Kidney tubule cell (primary cell): ENCODE measurements around the gene LRRC36.
A peak's percentile ranks its signal among the peaks of the same experiment; 100 is the strongest.

Experiments
- DNase-seq: peaks from one replicate; pipeline ENCODE4 v3.0.0-alpha.2; 2018; ENCODE audit warnings: low spot score

LRRC36 gene, protein sequence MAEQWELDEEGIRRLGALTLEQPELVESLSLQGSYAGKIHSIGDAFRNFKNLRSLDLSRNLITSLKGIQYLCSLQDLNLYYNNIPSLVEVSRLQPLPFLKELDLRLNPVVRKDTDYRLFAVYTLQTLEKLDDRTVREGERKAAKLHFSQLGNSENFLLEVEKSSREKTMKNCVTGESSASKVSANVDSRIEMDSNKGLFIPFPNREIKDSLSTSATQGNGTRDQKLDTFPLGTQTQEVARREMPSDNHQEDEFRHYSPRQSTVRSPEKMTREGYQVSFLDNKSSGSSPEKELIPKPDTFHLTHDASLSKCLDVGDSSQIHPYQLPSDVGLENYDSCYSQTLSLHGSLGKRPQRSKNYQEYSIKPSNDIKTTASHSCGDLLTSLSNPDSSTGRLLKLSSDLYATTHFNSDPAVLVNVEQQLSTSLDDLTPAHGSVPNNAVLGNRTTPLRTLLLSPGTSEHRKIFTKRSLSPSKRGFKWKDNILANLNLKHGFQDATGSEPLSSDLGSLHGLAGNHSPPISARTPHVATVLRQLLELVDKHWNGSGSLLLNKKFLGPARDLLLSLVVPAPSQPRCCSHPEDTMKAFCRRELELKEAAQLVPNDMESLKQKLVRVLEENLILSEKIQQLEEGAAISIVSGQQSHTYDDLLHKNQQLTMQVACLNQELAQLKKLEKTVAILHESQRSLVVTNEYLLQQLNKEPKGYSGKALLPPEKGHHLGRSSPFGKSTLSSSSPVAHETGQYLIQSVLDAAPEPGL

DNA sequence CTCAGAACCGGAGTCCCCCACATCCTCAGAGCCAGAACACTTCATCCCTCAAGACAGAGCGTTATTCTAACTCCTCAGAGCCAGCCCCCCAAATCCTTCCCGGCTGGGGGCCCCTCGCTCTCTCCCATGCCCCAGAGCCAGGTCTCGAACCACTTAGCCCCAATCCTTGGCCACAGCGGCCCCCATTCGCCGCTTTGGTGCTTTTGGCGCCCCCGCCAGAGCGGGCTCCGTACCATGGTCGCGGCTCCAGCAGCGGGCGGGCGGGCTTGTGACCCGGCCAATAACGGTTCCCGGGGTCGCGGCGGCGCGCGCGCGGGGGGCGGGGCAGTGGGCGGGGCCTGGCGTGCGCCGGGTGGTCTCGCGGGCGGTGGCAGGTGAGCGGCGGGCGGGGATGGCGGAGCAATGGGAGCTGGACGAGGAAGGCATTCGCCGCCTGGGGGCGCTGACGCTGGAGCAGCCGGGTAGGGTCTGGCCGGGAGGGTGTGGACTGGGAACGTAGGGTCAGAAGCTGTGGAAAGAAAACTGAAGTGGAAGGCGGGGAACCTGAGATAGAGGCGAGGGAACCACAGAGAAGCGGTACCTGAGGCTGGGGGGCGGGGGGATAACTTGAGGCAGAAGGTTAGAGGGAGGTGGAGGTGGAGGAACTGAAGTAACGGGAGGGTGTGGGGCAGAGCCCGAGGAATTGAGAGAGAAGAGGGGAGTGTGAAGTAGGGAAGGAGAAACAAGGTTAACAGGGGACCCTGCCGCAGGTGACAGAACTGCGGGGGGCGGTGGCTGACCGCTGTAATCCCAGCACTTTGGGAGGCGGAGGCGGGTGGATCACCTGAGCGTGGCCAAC lies at the start of gene LRRC36, which contains the start of gene KCTD19:
Gene LRRC36 (plus strand): TSS at position 344 of the 838 bp plus-strand sequence. CDS start 48 bp downstream, at position 392.
Gene KCTD19 (minus strand): TSS at position 270 of the 838 bp plus-strand sequence. CDS start 34 bp downstream, at position 236.
- peak; percentile 74 for DNase-seq

DNA sequence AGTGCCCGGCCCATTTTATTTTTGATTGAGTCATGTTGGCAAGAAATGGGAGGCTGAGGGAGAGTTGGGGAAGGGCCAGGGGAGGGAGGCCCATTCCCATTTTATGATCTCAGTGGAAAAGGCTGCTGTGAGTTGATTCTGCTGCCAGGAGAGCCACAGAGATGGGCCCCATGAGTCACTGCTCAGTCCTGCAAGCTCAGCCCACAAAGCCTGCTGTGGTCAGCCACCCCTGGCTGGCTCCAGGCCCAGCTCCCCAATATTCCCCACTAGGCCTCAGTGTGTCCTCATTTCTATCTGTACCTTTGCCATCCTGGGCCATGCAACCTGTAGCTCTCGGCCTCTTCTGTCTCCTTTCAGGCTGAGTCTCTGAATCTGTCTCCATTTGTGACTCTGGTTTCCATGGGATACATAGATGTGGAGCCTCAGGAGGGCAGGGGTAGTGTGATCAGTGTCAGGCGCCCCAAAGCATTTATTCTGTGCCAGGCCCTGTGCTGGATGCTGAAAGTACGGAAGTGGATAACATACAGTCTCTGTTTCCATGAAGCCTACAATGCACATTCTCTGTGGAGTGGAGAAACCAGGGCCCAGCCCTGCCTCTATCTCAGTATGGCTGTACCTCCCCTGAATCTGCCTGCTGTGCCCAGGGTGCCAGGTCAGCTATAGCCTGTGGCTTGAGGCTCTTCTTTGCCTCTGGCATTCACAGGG lies 49.2 kb upstream of the LRRC36 start:
- peak; percentile 99 for DNase-seq

GRCh38 chr16:67277999-67278772 lies 48.4 kb upstream of the LRRC36 start:
- peak; percentile 81 for DNase-seq

GRCh38 chr16:67278773-67279295 lies 47.8 kb upstream of the LRRC36 start:
- peak; percentile 16 for DNase-seq

- peak; percentile 76 for DNase-seq
These were observed 47.1 kb upstream of the LRRC36 start, which contains the start of gene PLEKHG4 for GRCh38 chr16:67279296-67280089. TSS of gene PLEKHG4 (plus strand) at chr16:67279532. CDS start at chr16:67280045, 513 bp downstream.

GRCh38 chr16:67280090-67281015 lies 46.3 kb upstream of the LRRC36 start:
- no peak for DNase-seq

- DNase-seq = no peak
These were observed 44.8 kb upstream of the LRRC36 start for GRCh38 chr16:67281536-67282446.

- DNase-seq = no peak
These were observed 44.2 kb upstream of the LRRC36 start for GRCh38 chr16:67282447-67282805.

- DNase-seq = peak; percentile 69
These were observed 43.4 kb upstream of the LRRC36 start for GRCh38 chr16:67283039-67283825.

DNA sequence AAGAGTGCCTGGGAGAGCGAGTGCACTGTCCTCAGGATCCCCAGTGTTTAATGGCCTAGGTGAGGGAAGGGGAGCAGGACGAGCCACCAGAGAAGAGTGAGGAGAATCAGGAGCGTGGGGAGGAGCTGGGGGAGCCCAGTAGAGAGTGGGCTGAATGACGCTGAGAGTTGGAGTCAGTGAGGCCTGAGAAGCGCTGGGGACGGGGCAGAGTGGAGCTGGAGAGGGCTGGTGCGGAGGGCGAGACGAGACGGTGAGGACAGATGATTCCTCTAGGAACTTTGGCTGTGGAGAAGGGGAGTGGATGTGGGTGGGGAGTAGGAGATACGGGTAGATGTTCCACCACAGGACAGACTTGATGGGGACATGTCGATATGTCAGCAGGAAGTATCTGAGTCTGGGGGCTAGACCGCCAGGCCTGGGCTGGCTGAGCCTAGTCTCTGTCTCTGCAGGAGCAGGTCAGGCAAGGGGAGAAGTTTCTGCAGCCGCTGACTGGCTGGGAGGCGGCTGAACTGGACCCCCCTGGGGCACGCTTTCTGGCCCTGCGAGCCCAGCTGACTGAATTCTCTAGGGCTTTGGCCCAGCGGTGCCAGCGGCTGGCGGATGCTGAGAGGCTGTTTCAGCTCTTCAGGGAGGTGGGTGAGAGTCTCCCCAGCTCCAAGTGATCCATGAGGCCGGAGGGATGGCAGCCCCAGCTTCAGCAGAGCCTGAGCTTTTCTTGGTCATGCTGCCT lies 42.6 kb upstream of the LRRC36 start:
- DNase-seq = no peak

DNA sequence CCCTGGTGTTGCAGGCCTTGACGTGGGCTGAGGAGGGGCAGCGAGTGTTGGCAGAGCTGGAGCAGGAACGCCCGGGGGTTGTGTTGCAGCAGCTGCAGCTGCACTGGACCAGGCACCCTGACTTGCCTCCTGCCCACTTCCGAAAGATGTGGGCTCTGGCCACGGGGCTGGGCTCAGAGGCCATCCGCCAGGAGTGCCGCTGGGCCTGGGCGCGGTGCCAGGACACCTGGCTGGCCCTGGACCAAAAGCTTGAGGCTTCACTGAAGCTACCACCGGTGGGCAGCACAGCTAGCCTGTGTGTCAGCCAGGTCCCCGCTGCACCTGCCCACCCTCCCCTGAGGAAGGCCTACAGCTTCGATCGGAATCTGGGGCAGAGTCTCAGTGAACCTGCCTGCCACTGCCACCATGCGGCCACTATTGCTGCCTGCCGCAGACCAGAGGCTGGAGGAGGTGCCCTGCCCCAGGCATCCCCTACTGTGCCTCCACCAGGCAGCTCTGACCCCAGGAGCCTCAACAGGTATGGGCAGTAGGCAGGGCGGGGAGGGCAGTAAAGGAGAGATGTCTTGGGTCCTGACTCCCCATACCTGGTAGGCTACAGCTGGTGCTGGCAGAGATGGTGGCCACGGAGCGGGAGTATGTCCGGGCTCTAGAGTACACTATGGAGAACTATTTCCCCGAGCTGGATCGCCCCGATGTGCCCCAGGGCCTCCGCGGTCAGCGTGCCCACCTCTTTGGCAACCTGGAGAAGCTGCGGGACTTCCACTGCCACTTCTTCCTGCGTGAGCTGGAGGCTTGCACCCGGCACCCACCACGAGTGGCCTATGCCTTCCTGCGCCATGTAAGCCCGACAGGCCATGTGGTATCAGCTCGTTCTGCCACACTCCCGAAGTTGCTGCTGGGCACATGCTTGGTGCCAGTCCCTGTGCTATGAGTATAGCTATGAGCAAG lies 41.6 kb upstream of the LRRC36 start:
- DNase-seq = peak; percentile 77

DNA sequence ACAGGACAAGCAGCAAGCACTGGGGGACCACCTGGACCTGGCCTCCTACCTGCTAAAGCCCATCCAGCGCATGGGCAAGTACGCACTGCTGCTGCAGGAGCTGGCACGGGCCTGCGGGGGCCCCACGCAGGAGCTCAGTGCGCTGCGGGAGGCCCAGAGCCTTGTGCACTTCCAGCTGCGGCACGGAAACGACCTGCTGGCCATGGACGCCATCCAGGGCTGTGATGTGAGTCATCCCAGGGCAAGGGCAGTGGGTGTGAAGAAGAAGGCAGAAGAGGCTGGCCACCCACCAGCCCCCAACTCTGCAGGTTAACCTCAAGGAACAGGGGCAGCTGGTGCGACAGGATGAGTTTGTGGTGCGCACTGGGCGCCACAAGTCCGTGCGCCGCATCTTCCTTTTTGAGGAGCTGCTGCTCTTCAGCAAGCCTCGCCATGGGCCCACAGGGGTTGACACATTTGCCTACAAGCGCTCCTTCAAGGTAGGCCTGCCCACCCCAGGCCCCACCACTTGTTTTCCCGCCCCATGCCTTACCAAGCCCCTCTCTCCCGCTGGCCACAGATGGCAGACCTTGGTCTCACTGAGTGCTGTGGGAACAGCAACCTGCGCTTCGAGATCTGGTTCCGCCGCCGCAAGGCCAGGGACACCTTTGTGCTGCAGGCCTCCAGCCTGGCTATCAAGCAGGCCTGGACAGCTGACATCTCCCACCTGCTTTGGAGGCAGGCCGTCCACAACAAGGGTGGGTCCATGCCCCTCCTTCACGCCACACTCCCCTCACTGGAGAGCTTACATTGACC lies 40.0 kb upstream of the LRRC36 start:
- no peak for DNase-seq

- DNase-seq = no peak
These were observed 38.7 kb upstream of the LRRC36 start for GRCh38 chr16:67287960-67288359.

DNA sequence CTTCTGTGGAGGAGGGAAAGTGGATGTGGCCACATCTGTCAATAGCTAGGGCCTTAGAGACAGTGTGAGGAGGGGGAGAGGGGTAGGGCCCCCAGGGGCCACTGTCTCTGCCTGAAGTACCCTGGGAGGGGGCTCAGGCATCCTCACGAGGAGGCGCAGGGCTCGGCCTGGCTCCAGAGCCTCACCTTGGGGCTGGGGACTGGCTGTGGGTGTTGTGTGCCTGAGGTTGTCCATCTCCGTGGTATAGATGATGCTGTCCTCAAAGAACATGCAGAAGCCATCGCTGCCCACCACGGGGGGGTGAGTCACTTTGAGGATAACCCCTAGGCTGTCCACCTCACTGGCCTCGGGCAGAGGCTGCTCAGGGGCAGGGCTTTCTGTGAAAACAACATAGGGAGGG lies 35.2 kb upstream of the LRRC36 start:
- no peak for DNase-seq
